Measurements from ENCODE around the gene FUBP3. TPM values are rescaled to one million over a fixed set of nuclear protein-coding genes. Genes with fewer than 3 reads are reported as not detected.

Gene FUBP3
- polyA plus RNA-seq, 2 of the 4 experiments (the other 2 are of a cell fraction), result 43.5 to 67.7 TPM

DNA sequence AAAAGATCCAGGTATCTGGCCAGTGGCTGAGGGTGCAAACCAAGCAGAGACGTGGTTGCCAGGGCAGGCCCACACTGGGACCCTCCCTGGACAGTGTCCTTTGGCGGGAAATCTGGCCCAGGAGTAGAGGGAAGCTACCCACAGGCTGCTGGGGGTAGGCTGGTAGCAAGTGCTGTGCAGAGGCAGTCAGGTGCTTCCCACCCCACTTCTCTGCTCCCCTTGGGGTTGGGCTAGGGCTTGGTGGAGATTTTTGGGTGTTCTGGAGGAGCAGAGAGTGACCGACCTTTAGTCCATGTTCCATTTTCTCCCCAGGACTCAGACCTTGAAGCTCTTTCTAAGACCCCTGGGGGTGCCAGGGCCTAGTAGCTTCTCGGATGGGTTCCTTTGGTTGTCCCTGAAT lies 90.6 kb downstream of the FUBP3 start:
- Histone ChIP-seq H3K4me3 (no peak overlapping the region), H3K4me1 (peaks cover 9% of the 10 kb centered on the region; the same call in 2 of the 3 replicates), H3K9me3 (no peaks in the 10 kb centered on the region), H3K4me2 (no peak overlapping the region), H3K27ac (no peak overlapping the region)
- ATAC-seq, result no peak
- ChIA-PET POLR2A (no interaction called here), CTCF (interaction anchor here (1.2 to 3.2 kb wide), 5 partner anchors 9 to 248 kb away, joined by 4 to 8 read pairs (median 5); no protein-coding TSS in a partner anchor)
- TF ChIP-seq MAZ (IDR thresholded peaks at IDR 0.05; ENCODE audit: borderline replicate concordance, low read depth, low read length), result no peak
- TF ChIP-seq, protein P1, sequence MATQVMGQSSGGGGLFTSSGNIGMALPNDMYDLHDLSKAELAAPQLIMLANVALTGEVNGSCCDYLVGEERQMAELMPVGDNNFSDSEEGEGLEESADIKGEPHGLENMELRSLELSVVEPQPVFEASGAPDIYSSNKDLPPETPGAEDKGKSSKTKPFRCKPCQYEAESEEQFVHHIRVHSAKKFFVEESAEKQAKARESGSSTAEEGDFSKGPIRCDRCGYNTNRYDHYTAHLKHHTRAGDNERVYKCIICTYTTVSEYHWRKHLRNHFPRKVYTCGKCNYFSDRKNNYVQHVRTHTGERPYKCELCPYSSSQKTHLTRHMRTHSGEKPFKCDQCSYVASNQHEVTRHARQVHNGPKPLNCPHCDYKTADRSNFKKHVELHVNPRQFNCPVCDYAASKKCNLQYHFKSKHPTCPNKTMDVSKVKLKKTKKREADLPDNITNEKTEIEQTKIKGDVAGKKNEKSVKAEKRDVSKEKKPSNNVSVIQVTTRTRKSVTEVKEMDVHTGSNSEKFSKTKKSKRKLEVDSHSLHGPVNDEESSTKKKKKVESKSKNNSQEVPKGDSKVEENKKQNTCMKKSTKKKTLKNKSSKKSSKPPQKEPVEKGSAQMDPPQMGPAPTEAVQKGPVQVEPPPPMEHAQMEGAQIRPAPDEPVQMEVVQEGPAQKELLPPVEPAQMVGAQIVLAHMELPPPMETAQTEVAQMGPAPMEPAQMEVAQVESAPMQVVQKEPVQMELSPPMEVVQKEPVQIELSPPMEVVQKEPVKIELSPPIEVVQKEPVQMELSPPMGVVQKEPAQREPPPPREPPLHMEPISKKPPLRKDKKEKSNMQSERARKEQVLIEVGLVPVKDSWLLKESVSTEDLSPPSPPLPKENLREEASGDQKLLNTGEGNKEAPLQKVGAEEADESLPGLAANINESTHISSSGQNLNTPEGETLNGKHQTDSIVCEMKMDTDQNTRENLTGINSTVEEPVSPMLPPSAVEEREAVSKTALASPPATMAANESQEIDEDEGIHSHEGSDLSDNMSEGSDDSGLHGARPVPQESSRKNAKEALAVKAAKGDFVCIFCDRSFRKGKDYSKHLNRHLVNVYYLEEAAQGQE (IDR thresholded peaks at IDR 0.05), result no peak
- FAIRE-seq, result no peak
- WGBS (ENCODE audit: missing lambda C conversion rate), result 90% methylated on average over 4 of the region's 4 CpGs
- no peak for DNase-seq (ENCODE audit: low read depth in 1 of 2, low spot score in 1 of 2)

DNA sequence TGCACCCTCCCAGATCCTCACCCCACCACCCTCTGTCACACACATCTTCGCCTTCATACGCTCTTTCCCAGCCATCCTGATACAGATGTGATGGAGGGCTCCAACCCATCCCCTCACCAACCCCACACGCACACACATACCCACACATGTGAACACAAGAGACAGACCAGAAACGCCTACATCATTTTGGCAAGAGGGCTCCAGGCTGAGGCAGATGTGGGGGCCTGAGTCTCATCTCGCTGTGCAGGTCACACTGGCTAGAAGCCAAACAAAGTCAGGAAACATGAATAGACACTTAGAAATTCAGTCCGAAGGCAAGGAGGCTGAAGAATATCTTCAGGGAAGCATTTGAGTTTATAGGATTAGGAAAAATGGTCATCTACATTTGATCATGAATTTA lies 91.3 kb downstream of the FUBP3 start:
- Histone ChIP-seq H3K4me2 (no peak overlapping the region), H3K4me3 (no peak overlapping the region), H3K27ac (no peak overlapping the region), H3K9me3 (no peaks in the 10 kb centered on the region), H3K4me1 (peaks cover 2% of the 10 kb centered on the region; the same call in 2 of the 3 replicates)
- POLR2A ChIA-PET, result no interaction called here
- FAIRE-seq, result no peak
- DNase-seq (ENCODE audit: low read depth in 1 of 2, low spot score in 1 of 2), result no peak
- ATAC-seq, result no peak
- CTCF ChIA-PET, result interaction anchor here (1.2 to 3.2 kb wide), 5 partner anchors 9 to 248 kb away, joined by 4 to 8 read pairs (median 5); no protein-coding TSS in a partner anchor
- TF ChIP-seq HOXB5 (CRISPR knock-in tag; IDR thresholded peaks at IDR 0.05) (no peak), CEBPB (IDR thresholded peaks at IDR 0.05) (no peak), MYC (IDR thresholded peaks at IDR 0.05; ENCODE audit: borderline replicate concordance, low read length) (no peak), NFE2L2 (conservative IDR thresholded peaks at IDR 0.05; ENCODE audit: low read length) (no peak), TP53 (CRISPR knock-in tag; IDR thresholded peaks at IDR 0.05) (no peak)
- WGBS (ENCODE audit: missing lambda C conversion rate), result 93% methylated on average over 6 of the region's 6 CpGs

DNA sequence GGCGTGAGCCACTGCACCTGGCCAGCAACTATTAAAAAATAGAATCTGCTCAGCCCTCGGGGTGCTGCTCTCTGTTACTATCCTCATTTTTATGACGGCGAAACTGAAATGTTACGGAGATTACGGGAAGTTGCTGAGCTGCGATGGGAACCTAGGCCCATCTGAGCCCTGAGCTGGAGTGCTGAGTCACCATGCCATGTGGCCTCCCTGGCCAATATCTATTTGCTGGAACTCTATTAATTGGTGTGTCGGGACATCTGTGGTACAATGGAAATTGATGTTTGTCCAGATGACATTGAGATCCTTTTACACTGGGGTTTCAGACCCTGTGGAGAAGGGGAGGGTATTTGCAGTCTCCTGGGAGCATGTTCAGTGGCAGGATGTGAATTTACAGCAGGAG lies 93.1 kb downstream of the FUBP3 start:
- ChIA-PET CTCF (interaction anchor here (1.1 to 2.0 kb wide), 2 partner anchors 12 to 212 kb away, joined by 3 to 9 read pairs; no protein-coding TSS in a partner anchor), POLR2A (no interaction called here)
- Histone ChIP-seq H3K4me3 (no peak overlapping the region), H3K27ac (peak overlapping the region in 1 of 2 experiments; percentile 3; a peak in 1 of 6 replicates), H3K4me2 (no peak overlapping the region), H3K4me1 (no peaks in the 10 kb centered on the region), H3K9me3 (no peaks in the 10 kb centered on the region)
- DNase-seq (ENCODE audit: low read depth in 1 of 2, low spot score in 1 of 2) (no peak), ATAC-seq (no peak), FAIRE-seq (no peak)
- WGBS (ENCODE audit: missing lambda C conversion rate), result 92% methylated on average over 8 of the region's 8 CpGs
- TF ChIP-seq FOSL2 (IDR thresholded peaks at IDR 0.05) (no peak), FOSL2 (CRISPR knock-in tag; IDR thresholded peaks at IDR 0.05) (no peak), MAFK (IDR thresholded peaks at IDR 0.05; ENCODE audit: partially characterized antibody) (peak; percentile 9), TFCP2L1 (CRISPR knock-in tag; IDR thresholded peaks at IDR 0.05) (no peak)

DNA sequence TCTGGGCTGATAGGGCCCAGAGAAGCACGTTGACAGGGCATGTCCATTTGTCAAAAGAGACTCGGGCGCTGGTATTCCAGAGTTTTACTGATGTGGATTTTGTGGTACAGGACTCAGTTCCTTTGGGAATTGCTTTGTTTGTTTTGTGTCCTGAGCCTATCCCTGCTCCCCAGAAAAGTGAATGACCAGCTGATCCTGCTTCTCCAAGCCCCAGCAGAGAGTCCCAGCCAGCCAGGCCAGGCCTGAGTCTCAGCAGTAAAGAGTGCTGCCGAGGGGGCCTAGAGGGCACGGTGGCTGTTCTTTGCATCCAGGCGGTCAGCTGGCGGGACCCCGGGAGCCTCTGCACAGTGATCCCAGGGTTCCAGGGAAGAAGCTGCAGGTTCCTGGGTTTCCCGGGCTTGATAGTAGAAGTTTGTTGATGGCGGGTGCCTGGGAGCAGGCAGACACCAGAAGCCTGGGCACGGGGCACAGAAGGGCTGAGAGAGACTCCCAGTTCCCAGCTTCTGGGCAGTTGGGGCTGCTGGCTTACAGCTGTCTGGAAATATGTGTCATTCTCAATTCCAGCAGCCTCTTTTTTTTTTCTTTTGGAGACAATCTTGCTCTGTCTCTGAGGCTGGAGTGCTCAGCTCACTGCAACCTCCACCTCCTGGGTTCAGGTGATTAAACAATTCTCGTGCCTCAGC lies 93.7 kb downstream of the FUBP3 start:
- Histone ChIP-seq H3K4me1 (no peaks in the 10 kb centered on the region), H3K27ac (peak overlapping the region in 1 of 2 experiments; percentile 3; a peak in 1 of 6 replicates), H3K9me3 (no peaks in the 10 kb centered on the region), H3K4me3 (no peak overlapping the region), H3K4me2 (no peak overlapping the region)
- no peak for FAIRE-seq
- no peak for ATAC-seq
- ChIA-PET POLR2A (no interaction called here), CTCF (interaction anchor here (1.1 to 2.0 kb wide), 3 partner anchors 10 to 212 kb away, joined by 3 to 9 read pairs (median 8); no protein-coding TSS in a partner anchor)
- no peak for DNase-seq (ENCODE audit: low read depth in 1 of 2, low spot score in 1 of 2)
- WGBS (ENCODE audit: missing lambda C conversion rate), result 93% methylated on average over 7 of the region's 12 CpGs
- TF ChIP-seq, protein P2, sequence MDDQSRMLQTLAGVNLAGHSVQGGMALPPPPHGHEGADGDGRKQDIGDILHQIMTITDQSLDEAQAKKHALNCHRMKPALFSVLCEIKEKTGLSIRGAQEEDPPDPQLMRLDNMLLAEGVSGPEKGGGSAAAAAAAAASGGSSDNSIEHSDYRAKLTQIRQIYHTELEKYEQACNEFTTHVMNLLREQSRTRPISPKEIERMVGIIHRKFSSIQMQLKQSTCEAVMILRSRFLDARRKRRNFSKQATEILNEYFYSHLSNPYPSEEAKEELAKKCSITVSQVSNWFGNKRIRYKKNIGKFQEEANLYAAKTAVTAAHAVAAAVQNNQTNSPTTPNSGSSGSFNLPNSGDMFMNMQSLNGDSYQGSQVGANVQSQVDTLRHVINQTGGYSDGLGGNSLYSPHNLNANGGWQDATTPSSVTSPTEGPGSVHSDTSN (IDR thresholded peaks at IDR 0.05), result no peak
- no peak for TF ChIP-seq NR3C1 (IDR thresholded peaks at IDR 0.05)
- TF ChIP-seq KDM1A (IDR thresholded peaks at IDR 0.05; ENCODE audit: low read depth), result no peak
- TF ChIP-seq JUNB (IDR thresholded peaks at IDR 0.05), result no peak
- TF ChIP-seq, protein P3, sequence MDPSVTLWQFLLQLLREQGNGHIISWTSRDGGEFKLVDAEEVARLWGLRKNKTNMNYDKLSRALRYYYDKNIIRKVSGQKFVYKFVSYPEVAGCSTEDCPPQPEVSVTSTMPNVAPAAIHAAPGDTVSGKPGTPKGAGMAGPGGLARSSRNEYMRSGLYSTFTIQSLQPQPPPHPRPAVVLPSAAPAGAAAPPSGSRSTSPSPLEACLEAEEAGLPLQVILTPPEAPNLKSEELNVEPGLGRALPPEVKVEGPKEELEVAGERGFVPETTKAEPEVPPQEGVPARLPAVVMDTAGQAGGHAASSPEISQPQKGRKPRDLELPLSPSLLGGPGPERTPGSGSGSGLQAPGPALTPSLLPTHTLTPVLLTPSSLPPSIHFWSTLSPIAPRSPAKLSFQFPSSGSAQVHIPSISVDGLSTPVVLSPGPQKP (IDR thresholded peaks at IDR 0.05; ENCODE audit: low read depth, low read length), result no peak
- TF ChIP-seq, protein P4, sequence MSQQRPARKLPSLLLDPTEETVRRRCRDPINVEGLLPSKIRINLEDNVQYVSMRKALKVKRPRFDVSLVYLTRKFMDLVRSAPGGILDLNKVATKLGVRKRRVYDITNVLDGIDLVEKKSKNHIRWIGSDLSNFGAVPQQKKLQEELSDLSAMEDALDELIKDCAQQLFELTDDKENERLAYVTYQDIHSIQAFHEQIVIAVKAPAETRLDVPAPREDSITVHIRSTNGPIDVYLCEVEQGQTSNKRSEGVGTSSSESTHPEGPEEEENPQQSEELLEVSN (IDR thresholded peaks at IDR 0.05; ENCODE audit: borderline replicate concordance, low read depth), result no peak
- no peak for TF ChIP-seq TP53 (CRISPR knock-in tag; IDR thresholded peaks at IDR 0.05)
- TF ChIP-seq CBX2 (IDR thresholded peaks at IDR 0.05; ENCODE audit: borderline replicate concordance, low read depth), result no peak
- no peak for TF ChIP-seq ZSCAN20 (CRISPR knock-in tag; IDR thresholded peaks at IDR 0.05)
- TF ChIP-seq, protein P5, sequence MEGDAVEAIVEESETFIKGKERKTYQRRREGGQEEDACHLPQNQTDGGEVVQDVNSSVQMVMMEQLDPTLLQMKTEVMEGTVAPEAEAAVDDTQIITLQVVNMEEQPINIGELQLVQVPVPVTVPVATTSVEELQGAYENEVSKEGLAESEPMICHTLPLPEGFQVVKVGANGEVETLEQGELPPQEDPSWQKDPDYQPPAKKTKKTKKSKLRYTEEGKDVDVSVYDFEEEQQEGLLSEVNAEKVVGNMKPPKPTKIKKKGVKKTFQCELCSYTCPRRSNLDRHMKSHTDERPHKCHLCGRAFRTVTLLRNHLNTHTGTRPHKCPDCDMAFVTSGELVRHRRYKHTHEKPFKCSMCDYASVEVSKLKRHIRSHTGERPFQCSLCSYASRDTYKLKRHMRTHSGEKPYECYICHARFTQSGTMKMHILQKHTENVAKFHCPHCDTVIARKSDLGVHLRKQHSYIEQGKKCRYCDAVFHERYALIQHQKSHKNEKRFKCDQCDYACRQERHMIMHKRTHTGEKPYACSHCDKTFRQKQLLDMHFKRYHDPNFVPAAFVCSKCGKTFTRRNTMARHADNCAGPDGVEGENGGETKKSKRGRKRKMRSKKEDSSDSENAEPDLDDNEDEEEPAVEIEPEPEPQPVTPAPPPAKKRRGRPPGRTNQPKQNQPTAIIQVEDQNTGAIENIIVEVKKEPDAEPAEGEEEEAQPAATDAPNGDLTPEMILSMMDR (IDR thresholded peaks at IDR 0.05), result no peak
- no peak for TF ChIP-seq MAZ (IDR thresholded peaks at IDR 0.05; ENCODE audit: borderline replicate concordance, low read depth, low read length)
- TF ChIP-seq POLR2AphosphoS2 (conservative IDR thresholded peaks at IDR 0.05; ENCODE audit: low read length), result no peak

Measured in A549 (cell line).